WERI-Rb-1 (cell line): ENCODE measurements around the gene WNT1.

ENCODE experiments used
- DNase-seq: peaks from one replicate; pipeline ENCODE4 v3.0.0-alpha.2; 2020
- H3K27ac ChIP-seq: fragments of 250-450 bp; sonication (Bioruptor Pico); 2 replicates; pipeline ENCODE4 v1.5.1; 2020; ENCODE audit warnings: mild to moderate bottlenecking, moderate library complexity
- H3K27me3 ChIP-seq: fragments of 250-450 bp; sonication (Bioruptor Pico); 2 replicates; pipeline ENCODE4 v1.5.1; 2021; ENCODE audit warnings: mild to moderate bottlenecking, low read depth, moderate library complexity; ENCODE audit not compliant: insufficient read depth, severe bottlenecking
- H3K36me3 ChIP-seq: fragments of 250-450 bp; sonication (Bioruptor Pico); 2 replicates; pipeline ENCODE4 v1.5.1; 2020; ENCODE audit warnings: mild to moderate bottlenecking, moderate library complexity
- H3K4me3 ChIP-seq: 2 replicates; pipeline ENCODE4 v1.5.1; 2011; ENCODE audit warnings: low read depth, mild to moderate bottlenecking, control low read depth, low read length
- H3K9me3 ChIP-seq: fragments of 250-450 bp; sonication (Bioruptor Pico); 2 replicates; pipeline ENCODE4 v1.5.1; 2021; ENCODE audit warnings: mild to moderate bottlenecking, moderate library complexity; ENCODE audit not compliant: severe bottlenecking
- CTCF ChIP-seq: IDR thresholded peaks from 2 replicates; pipeline ENCODE4 v1.5.1; 2011; ENCODE audit warnings: low read depth, mild to moderate bottlenecking, control low read depth, inconsistent platforms, low read length

Gene WNT1

GRCh38 chr12:48993787-48994186 is 15.7 kb downstream of the WNT1 start:
- Histone ChIP-seq H3K27ac (no peak overlapping the region), H3K4me3 (no peak overlapping the region), H3K27me3 (peaks cover 8% of the 10 kb centered on the region), H3K36me3 (no peaks in the 10 kb centered on the region), H3K9me3 (no peaks in the 10 kb centered on the region)
- no peak for TF ChIP-seq CTCF
- DNase-seq = no peak

GRCh38 chr12:48994224-48995085 is 16.3 kb downstream of the WNT1 start:
- Histone ChIP-seq H3K27ac (no peak overlapping the region), H3K36me3 (no peaks in the 10 kb centered on the region), H3K9me3 (no peaks in the 10 kb centered on the region), H3K4me3 (no peak overlapping the region), H3K27me3 (peaks cover 8% of the 10 kb centered on the region)
- DNase-seq = no peak
- TF ChIP-seq CTCF = no peak

GRCh38 chr12:48995086-48995879 is 17.2 kb downstream of the WNT1 start:
- peak; percentile 93 for DNase-seq
- H3K27me3 ChIP-seq = peaks cover 8% of the 10 kb centered on the region
- H3K36me3 ChIP-seq = no peaks in the 10 kb centered on the region
- TF ChIP-seq CTCF = peak; percentile 87
- no peak overlapping the region for H3K4me3 ChIP-seq
- H3K27ac ChIP-seq = no peak overlapping the region
- H3K9me3 ChIP-seq = no peaks in the 10 kb centered on the region

- DNase-seq = peak; percentile 86
- peaks cover 8% of the 10 kb centered on the region for H3K27me3 ChIP-seq
- H3K27ac ChIP-seq = no peak overlapping the region
- no peaks in the 10 kb centered on the region for H3K9me3 ChIP-seq
- H3K36me3 ChIP-seq = no peaks in the 10 kb centered on the region
- peak overlapping the region; percentile 49 for H3K4me3 ChIP-seq
- peak; percentile 88 for TF ChIP-seq CTCF
Measured at GRCh38 chr12:48996794-48997718, 18.9 kb downstream of the WNT1 start.

- Histone ChIP-seq H3K9me3 (no peaks in the 10 kb centered on the region), H3K36me3 (no peaks in the 10 kb centered on the region), H3K4me3 (peak overlapping the region; percentile 43), H3K27ac (no peak overlapping the region), H3K27me3 (peaks cover 8% of the 10 kb centered on the region)
- DNase-seq = peak; percentile 42
- TF ChIP-seq CTCF = 0 out of 2 replicates have a peak, but pooled peaks have one; percentile 9
Measured at GRCh38 chr12:48997719-48998496, 19.8 kb downstream of the WNT1 start.
